Gastroesophageal sphincter (tissue), 3 donors: ENCODE results near the gene RIPOR1.

Experiments
- CTCF ChIP-seq, 4 experiments: fragments of 200-600 bp in 2 of 4; fragments of 450-650 bp in 2 of 4; sonication (generic) in 1 of 4; IDR thresholded peaks; one replicate each; pipeline ENCODE4 v1.5.1; 2017 to 2019; ENCODE audit warnings: antibody characterized with exemption in 4 of 4, mild to moderate bottlenecking in 2 of 4, moderate library complexity in 2 of 4
- EP300 ChIP-seq: sonication (generic); formaldehyde crosslinking; IDR thresholded peaks from one replicate; pipeline ENCODE4 v1.6.1; 2017; ENCODE audit warnings: antibody characterized with exemption, mild to moderate bottlenecking
- POLR2AphosphoS5 ChIP-seq: sonication (generic); formaldehyde crosslinking; IDR thresholded peaks from one replicate; pipeline ENCODE4 v1.6.1; 2017; ENCODE audit warnings: antibody characterized with exemption

DNA sequence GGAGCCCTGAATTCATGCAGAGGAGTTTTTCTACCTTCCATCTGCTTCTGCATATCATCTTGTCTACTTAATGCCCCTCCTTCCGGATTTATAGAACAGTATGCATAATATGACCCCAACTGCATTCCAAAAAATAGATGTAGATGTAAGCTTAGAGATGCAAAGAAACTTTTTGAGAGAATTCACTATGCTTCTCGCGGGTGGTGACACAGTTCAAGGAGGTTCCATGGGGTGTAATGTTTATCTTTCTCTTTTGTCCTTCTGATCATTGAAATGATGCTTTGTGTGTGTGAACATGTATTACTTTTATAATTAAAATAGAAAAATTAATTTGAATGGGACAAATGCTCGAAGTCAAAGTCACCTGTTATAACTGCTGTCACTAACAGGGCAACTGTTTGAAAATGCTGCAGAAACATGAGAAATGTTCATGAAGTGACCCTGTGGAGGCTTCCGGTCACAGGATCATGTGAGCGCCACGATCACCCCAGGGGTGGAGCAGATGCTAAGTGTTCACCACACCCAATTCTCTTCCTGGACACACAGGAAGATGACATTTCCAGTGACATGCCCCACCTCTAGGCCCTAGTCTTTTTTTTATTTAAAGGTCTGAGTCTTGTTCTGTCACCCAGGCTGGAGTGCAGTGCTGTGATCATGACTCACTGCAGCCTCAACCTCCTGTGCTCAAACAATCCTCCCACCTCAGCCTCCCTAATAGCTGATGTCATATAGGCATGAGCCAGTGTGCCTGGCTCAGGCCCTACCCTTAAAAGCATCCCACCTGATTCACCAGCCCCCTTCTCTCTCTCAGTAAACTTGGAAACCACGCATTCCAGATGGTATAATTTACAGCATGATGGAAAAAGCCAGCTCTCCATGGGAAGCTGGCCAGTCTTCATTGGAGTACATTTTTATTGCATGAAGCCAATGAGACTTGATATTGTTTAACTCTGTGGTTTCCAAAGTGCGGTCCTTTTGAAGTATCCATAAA, 24.3 kb upstream of the RIPOR1 start:
- TF ChIP-seq CTCF (IDR thresholded peaks at IDR 0.05) (no peak), POLR2AphosphoS5 (no peak), EP300 (no peak)
